Spleen (tissue), 11 donors: Measurements from ENCODE around the gene INAVA. TPM values are rescaled to one million over a fixed set of nuclear protein-coding genes. Genes with fewer than 3 reads are reported as not detected.

Experiments used
- DNase-seq: peaks from one replicate; pipeline ENCODE4 v3.0.0-alpha.2; 2020
- H3K27ac ChIP-seq, 8 donors: fragments of 200-600 bp; sonication (generic) in 7 of 8; 1 replicate in 4 of 8; 2 replicates in 4 of 8; pipeline versions ENCODE4 v1.5.0 to v1.8.0; 2016 to 2021; ENCODE audit warnings: inconsistent platforms in 4 of 8, mild to moderate bottlenecking in 4 of 8, moderate library complexity in 1 of 8
- H3K27me3 ChIP-seq, 7 donors: fragments of 200-600 bp; sonication (generic) in 6 of 7; replicated peaks in 1 of 7; 1 replicate in 4 of 7; 2 replicates in 3 of 7; pipeline versions ENCODE4 v1.5.0 to v1.8.0; 2016 to 2021; ENCODE audit warnings: inconsistent platforms in 3 of 7, mild to moderate bottlenecking in 1 of 7
- H3K36me3 ChIP-seq, 6 donors: fragments of 200-600 bp; sonication (generic) in 5 of 6; 1 replicate in 4 of 6; 2 replicates in 2 of 6; pipeline versions ENCODE4 v1.5.0 to v1.8.0; 2016 to 2021; ENCODE audit warnings: inconsistent platforms in 2 of 6
- H3K4me1 ChIP-seq, 6 donors: fragments of 200-600 bp; sonication (generic) in 5 of 6; 1 replicate in 3 of 6; 2 replicates in 3 of 6; pipeline versions ENCODE4 v1.5.0 to v1.8.0; 2016 to 2021; ENCODE audit warnings: inconsistent platforms in 3 of 6
- H3K4me3 ChIP-seq, 8 donors: fragments of 200-600 bp; sonication (generic) in 7 of 8; 1 replicate in 4 of 8; 2 replicates in 4 of 8; pipeline versions ENCODE4 v1.5.0 to v1.8.0; 2016 to 2021; ENCODE audit warnings: inconsistent platforms in 4 of 8, mild to moderate bottlenecking in 4 of 8, moderate library complexity in 2 of 8
- H3K9me3 ChIP-seq, 8 donors: fragments of 200-600 bp; sonication (generic) in 7 of 8; 1 replicate in 4 of 8; 2 replicates in 4 of 8; pipeline versions ENCODE4 v1.5.0 to v1.8.0; 2016 to 2021; ENCODE audit warnings: inconsistent platforms in 4 of 8
- CTCF ChIP-seq, 11 experiments: fragments of 200-600 bp in 7 of 11; fragments of 450-650 bp in 4 of 11; sonication (generic) in 4 of 11; IDR thresholded peaks in 8 of 11; conservative IDR thresholded peaks in 3 of 11; 1 replicate in 7 of 11; 2 replicates in 4 of 11; pipeline versions ENCODE4 v1.4.0 to v1.8.0; 2016 to 2021; ENCODE audit warnings: antibody characterized with exemption in 11 of 11, inconsistent platforms in 4 of 11, mild to moderate bottlenecking in 1 of 11
- POLR2A ChIP-seq, 3 donors: fragments of 450-650 bp; IDR thresholded peaks; one replicate each; pipeline ENCODE4 v1.5.1; 2017; ENCODE audit warnings: antibody characterized with exemption in 3 of 3, mild to moderate bottlenecking in 1 of 3
- POLR2AphosphoS5 ChIP-seq, 3 donors: sonication (generic); formaldehyde crosslinking; IDR thresholded peaks; one replicate each; pipeline ENCODE4 v1.5.1; 2017; ENCODE audit warnings: antibody characterized with exemption in 3 of 3
- WGBS, 5 donors: extraction: QIAGEN DNeasy Blood & Tissue Kit in 3 of 5; methylation state at CpG; one replicate each; pipeline versions ENCODE4 v1.1.5 to v1.1.7; 2013 to 2018; 5-methylcytosine and 5-hydroxymethylcytosine counted together
- intact Hi-C: fragments of 100-400 bp; cut with DNase I; formaldehyde crosslinking; loops from one replicate; pipeline ENCODE4 v1.15.0; 2023; ENCODE audit warnings: low total_unique reads
- polyA plus RNA-seq, 3 donors: library from polyadenylated mRNA; stranded (reverse); fragments of 200-250 nt; gene quantifications; one replicate each; pipeline ENCODE4 v1.2.1, GENCODE V29; 2013
- total RNA-seq, 7 donors: library from RNA; depleted of rRNA in 3 of 7; stranded (reverse); fragments of >200 nt in 3 of 7; fragmentation: NEBNext Ultra II Directional in 4 of 7; extraction: Animal tissue kit (Norgen Biotek cat#: 25700) in 4 of 7; gene quantifications; one replicate each; pipeline versions ENCODE4 v1.1.0 to v1.2.1, GENCODE V29; 2016 to 2021
- donor health status: healthy with polysubstance abuse.
- donor health status: DM: no; HTN: no; CAD: no; lungs with moderate emphysema.
- donor health status: DM: no; HTN: no; CAD: no.
- donor health status: Bipolar disorder and iron deficiency.
- donor health status: healthy.
- donor health status: DM: no; HTN: no; CAD: no.
- donor health status: DM: yes; HTN: yes; CAD: no.

The INAVA gene
- total and polyA plus RNA-seq, 10 donors: 0.32 to 1.4 (median 0.42) TPM; not detected in 3

- no peaks in the 10 kb centered on the region for H3K36me3 ChIP-seq
- intact Hi-C loops: no loop called here
- peaks cover 0 to 30% (median 15%) of the 10 kb centered on the region in 7 donors for H3K27me3 ChIP-seq
- WGBS, 5 donors: 9 to 25% (median 18%) methylated on average over 7 of the region's 7 CpGs
- peak; percentile 90 for DNase-seq
- H3K4me3 ChIP-seq: peak overlapping the region in 1 of 8 donors; percentile 44
- peaks cover 14 to 70% (median 51%) of the 10 kb centered on the region in 6 donors for H3K4me1 ChIP-seq
- TF ChIP-seq POLR2AphosphoS5 (IDR thresholded peaks at IDR 0.05): peak; percentile 60 to 81 (median 74)
- no peak for TF ChIP-seq CTCF (IDR thresholded peaks at IDR 0.05 in 8 of 11, conservative IDR thresholded peaks at IDR 0.05 in 3 of 11)
- TF ChIP-seq POLR2A (IDR thresholded peaks at IDR 0.05): no peak
- H3K9me3 ChIP-seq: no peaks in the 10 kb centered on the region
- peak overlapping the region in 7 of 8 donors; percentile 15 to 77 (median 22) for H3K27ac ChIP-seq
Observed at GRCh38 chr1:200888349-200888838, 6.3 kb upstream of the INAVA start.

- Histone ChIP-seq H3K27ac (no peak overlapping the region), H3K4me3 (no peak overlapping the region), H3K36me3 (no peaks in the 10 kb centered on the region), H3K4me1 (peaks cover 14 to 70% (median 51%) of the 10 kb centered on the region in 6 donors), H3K27me3 (peaks cover 0 to 30% (median 15%) of the 10 kb centered on the region in 7 donors), H3K9me3 (no peaks in the 10 kb centered on the region)
- intact Hi-C loops: no loop called here
- WGBS, 5 donors: 83 to 92% (median 89%) methylated on average over 2 of the region's 2 CpGs
- no peak for DNase-seq
- TF ChIP-seq POLR2A (IDR thresholded peaks at IDR 0.05): no peak
Observed at GRCh38 chr1:200889571-200889970, 5.1 kb upstream of the INAVA start.

- peak; percentile 61 for DNase-seq
- Histone ChIP-seq H3K9me3 (no peaks in the 10 kb centered on the region), H3K27ac (no peak overlapping the region), H3K4me1 (peaks cover 14 to 70% (median 51%) of the 10 kb centered on the region in 6 donors), H3K27me3 (peaks cover 0 to 30% (median 15%) of the 10 kb centered on the region in 7 donors), H3K36me3 (no peaks in the 10 kb centered on the region), H3K4me3 (no peak overlapping the region)
- intact Hi-C loops: no loop called here
- WGBS, 5 donors: 95 to 98% (median 97%) methylated on average over 15 of the region's 15 CpGs
- TF ChIP-seq POLR2A (IDR thresholded peaks at IDR 0.05): no peak
- TF ChIP-seq POLR2AphosphoS5 (IDR thresholded peaks at IDR 0.05): no peak
- TF ChIP-seq CTCF (IDR thresholded peaks at IDR 0.05 in 8 of 11, conservative IDR thresholded peaks at IDR 0.05 in 3 of 11): no peak
Observed at GRCh38 chr1:200890027-200890426, 4.7 kb upstream of the INAVA start.

GRCh38 chr1:200890818-200891773, 3.6 kb upstream of the INAVA start:
- Histone ChIP-seq H3K4me1 (peaks cover 14 to 69% (median 54%) of the 10 kb centered on the region in 6 donors), H3K4me3 (peak overlapping the region; percentile 39 to 73 (median 43)), H3K9me3 (no peaks in the 10 kb centered on the region), H3K36me3 (no peaks in the 10 kb centered on the region), H3K27me3 (peaks cover 0 to 30% (median 15%) of the 10 kb centered on the region in 7 donors), H3K27ac (peak overlapping the region in 4 of 8 donors; percentile 20 to 54 (median 40))
- intact Hi-C loops: no loop called here
- WGBS, 5 donors: 3 to 12% (median 4%) methylated on average over 56 to 72 of the region's 72 CpGs
- DNase-seq: peak; percentile 85
- TF ChIP-seq CTCF (IDR thresholded peaks at IDR 0.05 in 8 of 11, conservative IDR thresholded peaks at IDR 0.05 in 3 of 11) (peak in 6 of 11 experiments; percentile 10 to 36 (median 26)), POLR2A (IDR thresholded peaks at IDR 0.05) (no peak), POLR2AphosphoS5 (IDR thresholded peaks at IDR 0.05) (peak in 2 of 3 donors; percentile 24 to 48)
